ENCODE data around the gene PAPLN.

The PAPLN gene

DNA sequence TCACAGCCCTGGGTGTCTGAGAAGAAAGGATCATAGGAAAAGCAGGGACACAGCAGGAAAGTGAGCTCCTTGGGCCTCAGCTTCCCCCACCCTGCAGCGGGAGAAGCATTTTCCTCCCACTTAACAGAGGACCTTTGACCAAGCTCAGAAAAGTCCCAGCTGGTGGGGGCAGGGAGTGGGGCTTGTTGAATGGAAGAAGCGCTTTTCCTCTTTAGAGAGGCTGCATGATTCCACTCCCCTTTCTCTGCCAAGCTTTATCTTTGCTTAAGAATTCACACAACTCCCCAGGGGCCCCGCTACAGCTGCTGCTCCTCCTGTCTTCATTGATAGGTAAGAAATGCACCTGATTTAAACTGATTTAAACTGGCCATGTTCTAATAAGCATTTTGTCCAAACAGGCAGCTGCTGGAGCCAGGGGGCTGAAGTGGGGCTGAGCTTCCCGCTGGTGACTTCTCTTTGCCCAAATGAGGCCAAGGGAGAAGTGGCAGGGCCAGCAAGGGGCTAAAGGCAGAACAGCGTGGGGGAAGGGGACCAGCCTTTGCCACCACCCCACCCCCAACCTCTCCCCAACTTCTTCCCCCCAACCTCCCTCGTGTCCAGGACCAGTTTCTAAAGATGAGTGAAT is 1.7 kb upstream of the PAPLN start:
- Histone ChIP-seq H3K9me3 (no peaks in the 10 kb centered on the region), H3K36me3 (no peaks in the 10 kb centered on the region), H3K27me3 (peaks cover 91% of the 10 kb centered on the region), H3K4me3 (ENCODE audit: low read depth in 1 of 2, low read length in 1 of 2) (no peak overlapping the region), H3K4me1 (ENCODE audit: control insufficient read depth in 1 of 2, insufficient read depth in 1 of 2, low read depth in 1 of 2, low read length in 1 of 2) (peaks cover 12 to 21% of the 10 kb centered on the region in 2 experiments), H3K27ac (no peak overlapping the region)
- TF ChIP-seq, protein P1, sequence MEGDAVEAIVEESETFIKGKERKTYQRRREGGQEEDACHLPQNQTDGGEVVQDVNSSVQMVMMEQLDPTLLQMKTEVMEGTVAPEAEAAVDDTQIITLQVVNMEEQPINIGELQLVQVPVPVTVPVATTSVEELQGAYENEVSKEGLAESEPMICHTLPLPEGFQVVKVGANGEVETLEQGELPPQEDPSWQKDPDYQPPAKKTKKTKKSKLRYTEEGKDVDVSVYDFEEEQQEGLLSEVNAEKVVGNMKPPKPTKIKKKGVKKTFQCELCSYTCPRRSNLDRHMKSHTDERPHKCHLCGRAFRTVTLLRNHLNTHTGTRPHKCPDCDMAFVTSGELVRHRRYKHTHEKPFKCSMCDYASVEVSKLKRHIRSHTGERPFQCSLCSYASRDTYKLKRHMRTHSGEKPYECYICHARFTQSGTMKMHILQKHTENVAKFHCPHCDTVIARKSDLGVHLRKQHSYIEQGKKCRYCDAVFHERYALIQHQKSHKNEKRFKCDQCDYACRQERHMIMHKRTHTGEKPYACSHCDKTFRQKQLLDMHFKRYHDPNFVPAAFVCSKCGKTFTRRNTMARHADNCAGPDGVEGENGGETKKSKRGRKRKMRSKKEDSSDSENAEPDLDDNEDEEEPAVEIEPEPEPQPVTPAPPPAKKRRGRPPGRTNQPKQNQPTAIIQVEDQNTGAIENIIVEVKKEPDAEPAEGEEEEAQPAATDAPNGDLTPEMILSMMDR (IDR thresholded peaks at IDR 0.05), result no peak

DNA sequence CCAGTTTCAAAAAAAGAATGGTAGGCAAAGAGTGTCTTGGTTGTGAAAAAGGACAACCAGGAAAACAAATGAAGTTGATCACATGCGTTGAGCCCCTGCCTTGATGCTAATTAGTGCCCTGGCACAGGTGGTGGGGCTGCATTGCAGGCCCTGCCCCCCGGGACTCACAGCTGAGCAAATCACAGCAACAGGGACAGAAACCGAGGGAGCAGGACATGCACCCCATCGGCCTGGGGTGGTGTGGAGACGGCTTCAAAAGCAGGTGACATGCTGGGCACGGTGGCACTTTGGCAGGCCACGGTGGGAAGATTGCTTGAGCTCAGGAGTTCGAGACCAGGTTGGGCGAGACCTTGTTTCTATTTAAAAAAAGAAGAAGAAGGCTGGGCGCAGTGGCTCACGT is 1.1 kb upstream of the PAPLN start:
- Histone ChIP-seq H3K27me3 (peaks cover 96% of the 10 kb centered on the region), H3K4me1 (ENCODE audit: control insufficient read depth in 1 of 2, insufficient read depth in 1 of 2, low read depth in 1 of 2, low read length in 1 of 2) (peaks cover 12 to 24% of the 10 kb centered on the region in 2 experiments), H3K27ac (no peak overlapping the region), H3K4me3 (ENCODE audit: low read depth in 1 of 2, low read length in 1 of 2) (no peak overlapping the region), H3K9me3 (no peaks in the 10 kb centered on the region), H3K36me3 (no peaks in the 10 kb centered on the region)
- TF ChIP-seq, protein P1 (IDR thresholded peaks at IDR 0.05), result no peak

DNA sequence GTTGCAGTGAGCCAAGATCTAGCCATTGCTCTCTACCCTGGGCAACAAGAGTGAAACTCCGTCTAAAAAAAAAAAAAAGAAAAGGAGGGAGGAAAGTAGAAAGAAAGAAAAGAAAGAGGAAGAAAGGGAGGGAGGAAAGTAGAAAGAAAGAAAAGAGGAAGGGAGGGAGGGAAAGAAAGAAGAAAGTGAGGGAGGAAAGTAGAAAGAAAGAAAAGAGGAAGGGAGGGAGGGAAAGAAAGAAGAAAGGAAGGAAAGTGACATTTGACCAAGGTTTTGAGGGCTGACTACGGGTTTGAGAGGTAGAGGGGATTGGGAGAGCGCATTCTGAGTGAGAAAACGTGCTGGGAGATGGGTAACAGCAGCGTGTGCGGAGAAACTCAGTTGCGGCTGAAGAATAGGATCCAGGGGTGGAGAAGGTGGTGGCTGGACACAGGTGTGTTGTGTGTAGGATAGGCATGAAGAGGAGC is 521 bp upstream of the PAPLN start:
- TF ChIP-seq, protein P1 (IDR thresholded peaks at IDR 0.05), result no peak
- H3K27me3 ChIP-seq, result peaks cover 100% of the 10 kb centered on the region
- H3K4me1 ChIP-seq (ENCODE audit: control insufficient read depth in 1 of 2, insufficient read depth in 1 of 2, low read depth in 1 of 2, low read length in 1 of 2), result peaks cover 12 to 24% of the 10 kb centered on the region in 2 experiments
- H3K9me3 ChIP-seq, result no peaks in the 10 kb centered on the region
- H3K4me3 ChIP-seq (ENCODE audit: low read depth in 1 of 2, low read length in 1 of 2), result no peak overlapping the region
- H3K36me3 ChIP-seq, result no peaks in the 10 kb centered on the region
- H3K27ac ChIP-seq, result no peak overlapping the region

DNA sequence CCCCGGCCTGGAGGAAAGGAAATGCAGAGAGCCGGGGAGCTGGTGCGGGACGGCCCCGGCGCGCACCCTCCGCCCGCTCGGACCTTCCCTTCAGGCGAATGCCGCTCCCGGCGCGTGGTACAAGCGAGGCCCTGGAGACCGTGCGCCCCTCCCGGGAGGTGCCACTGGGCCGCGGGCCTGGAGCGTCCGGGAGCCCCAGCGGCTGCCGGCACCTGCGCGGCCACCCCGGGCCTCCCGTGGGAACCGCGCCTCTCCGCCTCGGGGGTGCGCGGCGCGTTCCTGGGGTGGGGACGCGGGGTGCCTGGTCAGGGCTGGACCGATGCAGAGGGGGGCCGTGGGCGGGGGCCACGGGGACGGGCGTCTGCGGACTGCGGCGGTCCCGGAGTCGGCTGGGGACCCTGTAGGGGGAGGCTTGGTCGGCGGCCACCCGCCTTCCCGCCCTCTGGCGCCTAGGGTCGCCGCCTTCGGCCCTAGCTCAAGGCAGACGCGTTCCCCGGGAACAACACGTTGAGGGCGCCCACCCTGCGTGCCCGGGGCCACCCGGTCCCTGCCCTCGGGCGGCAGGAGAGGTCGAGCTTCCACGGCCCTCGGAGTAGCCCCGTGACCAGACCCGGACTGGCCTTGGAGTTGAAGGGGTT is 599 bp downstream of the PAPLN start:
- H3K27ac ChIP-seq, result no peak overlapping the region
- TF ChIP-seq, protein P1 (IDR thresholded peaks at IDR 0.05), result no peak
- H3K36me3 ChIP-seq, result no peaks in the 10 kb centered on the region
- no peaks in the 10 kb centered on the region for H3K9me3 ChIP-seq
- H3K27me3 ChIP-seq, result peaks cover 100% of the 10 kb centered on the region
- peaks cover 12 to 24% of the 10 kb centered on the region in 2 experiments for H3K4me1 ChIP-seq (ENCODE audit: control insufficient read depth in 1 of 2, insufficient read depth in 1 of 2, low read depth in 1 of 2, low read length in 1 of 2)
- peak overlapping the region in 1 of 2 experiments; percentile 36 for H3K4me3 ChIP-seq (ENCODE audit: low read depth in 1 of 2, low read length in 1 of 2)

DNA sequence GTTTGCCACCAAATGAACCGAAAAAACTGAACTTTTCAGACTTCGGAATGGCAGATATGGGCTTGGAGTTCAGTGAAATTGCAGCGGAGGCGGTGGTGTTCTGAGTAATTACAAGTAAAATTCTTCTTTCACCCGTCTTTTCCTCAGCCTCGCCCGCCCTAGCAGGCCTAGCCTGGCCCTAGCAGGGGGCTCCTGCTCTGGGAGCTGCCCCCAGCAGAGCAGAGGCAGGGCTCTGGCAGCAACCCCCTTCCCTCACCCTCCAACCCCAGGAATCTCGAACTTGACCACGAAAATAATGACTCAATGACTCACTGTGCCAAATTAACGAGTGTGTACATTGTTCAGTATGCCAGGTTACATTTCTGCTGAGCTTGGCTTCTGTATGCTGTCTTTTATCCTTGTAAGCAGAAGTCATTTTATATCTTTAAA is 1.1 kb downstream of the PAPLN start:
- Histone ChIP-seq H3K9me3 (no peaks in the 10 kb centered on the region), H3K27me3 (peaks cover 100% of the 10 kb centered on the region), H3K4me3 (ENCODE audit: low read depth in 1 of 2, low read length in 1 of 2) (peak overlapping the region in 1 of 2 experiments; percentile 36)

More for the DNA sequence above, 1.1 kb downstream of the PAPLN start:
- peaks cover 12 to 24% of the 10 kb centered on the region in 2 experiments for H3K4me1 ChIP-seq (ENCODE audit: control insufficient read depth in 1 of 2, insufficient read depth in 1 of 2, low read depth in 1 of 2, low read length in 1 of 2)
- TF ChIP-seq, protein P1 (IDR thresholded peaks at IDR 0.05), result no peak
- H3K27ac ChIP-seq, result no peak overlapping the region
- H3K36me3 ChIP-seq, result no peaks in the 10 kb centered on the region
